Neural cell (in vitro differentiated cells): Measurements from ENCODE around the gene AFF2.

ENCODE experiments used
- EP300 ChIP-seq: fragments of 450-650 bp; conservative IDR thresholded peaks from 2 replicates; pipeline ENCODE4 v1.6.1; 2014; ENCODE audit warnings: antibody characterized with exemption, mild to moderate bottlenecking, moderate library complexity; ENCODE audit not compliant: poor library complexity, severe bottlenecking
- EZH2 ChIP-seq: fragments of 200-600, 300-800 bp; shearing (Covaris generic), sonication (generic); IDR thresholded peaks from 2 replicates; pipeline ENCODE4 v1.6.1; 2014; ENCODE audit warnings: antibody characterized with exemption, low read length, borderline replicate concordance, mild to moderate bottlenecking; ENCODE audit not compliant: insufficient read depth, poor library complexity, severe bottlenecking
- MXI1 ChIP-seq: fragments of 450-650 bp; conservative IDR thresholded peaks from 2 replicates; pipeline ENCODE4 v1.6.1; 2014; ENCODE audit warnings: antibody characterized with exemption, mild to moderate bottlenecking; ENCODE audit not compliant: poor library complexity, severe bottlenecking
- POLR2AphosphoS5 ChIP-seq: IDR thresholded peaks from 2 replicates; pipeline ENCODE4 v1.6.1; 2012
- RAD21 ChIP-seq: fragments of 450-650 bp; conservative IDR thresholded peaks from 2 replicates; pipeline ENCODE4 v1.6.1; 2014; ENCODE audit warnings: antibody characterized with exemption, mild to moderate bottlenecking, moderate library complexity
- SMC3 ChIP-seq: fragments of 450-650 bp; conservative IDR thresholded peaks from 2 replicates; pipeline ENCODE4 v1.6.1; 2014; ENCODE audit warnings: antibody characterized with exemption, mild to moderate bottlenecking, moderate library complexity; ENCODE audit not compliant: poor library complexity
- TAF1 ChIP-seq: IDR thresholded peaks from 2 replicates; pipeline ENCODE4 v1.6.1; 2012; ENCODE audit warnings: low read depth
- TF ChIP-seq, protein P1 (sequence below): fragments of 450-650 bp; IDR thresholded peaks from 2 replicates; pipeline ENCODE4 v1.5.1; 2014; ENCODE audit warnings: antibody characterized with exemption, mild to moderate bottlenecking, moderate library complexity; ENCODE audit not compliant: poor library complexity, severe bottlenecking
- TF ChIP-seq, protein P2 (sequence below): IDR thresholded peaks from 2 replicates; pipeline ENCODE4 v1.6.1; 2012; ENCODE audit warnings: borderline replicate concordance

DNA sequence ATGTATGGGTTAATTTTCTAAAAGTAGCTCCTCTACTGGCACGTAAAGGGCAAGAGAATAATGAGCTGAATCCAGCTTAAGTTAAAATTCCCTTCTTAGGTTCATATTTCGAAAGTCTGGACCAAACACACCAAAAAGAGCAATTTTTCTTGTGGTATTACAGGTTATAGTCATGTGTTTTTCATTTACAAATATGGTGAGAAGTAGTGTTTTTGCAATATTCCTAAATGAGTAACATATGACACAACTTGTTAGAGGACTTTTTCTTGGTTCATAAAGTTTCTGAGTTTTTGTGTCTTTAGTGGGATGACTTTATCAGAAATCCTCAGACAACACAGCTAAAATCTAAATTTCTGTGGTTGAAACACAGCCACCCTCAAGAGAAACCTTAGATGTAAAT is 172.1 kb downstream of the AFF2 start:
- TF ChIP-seq, protein P1, sequence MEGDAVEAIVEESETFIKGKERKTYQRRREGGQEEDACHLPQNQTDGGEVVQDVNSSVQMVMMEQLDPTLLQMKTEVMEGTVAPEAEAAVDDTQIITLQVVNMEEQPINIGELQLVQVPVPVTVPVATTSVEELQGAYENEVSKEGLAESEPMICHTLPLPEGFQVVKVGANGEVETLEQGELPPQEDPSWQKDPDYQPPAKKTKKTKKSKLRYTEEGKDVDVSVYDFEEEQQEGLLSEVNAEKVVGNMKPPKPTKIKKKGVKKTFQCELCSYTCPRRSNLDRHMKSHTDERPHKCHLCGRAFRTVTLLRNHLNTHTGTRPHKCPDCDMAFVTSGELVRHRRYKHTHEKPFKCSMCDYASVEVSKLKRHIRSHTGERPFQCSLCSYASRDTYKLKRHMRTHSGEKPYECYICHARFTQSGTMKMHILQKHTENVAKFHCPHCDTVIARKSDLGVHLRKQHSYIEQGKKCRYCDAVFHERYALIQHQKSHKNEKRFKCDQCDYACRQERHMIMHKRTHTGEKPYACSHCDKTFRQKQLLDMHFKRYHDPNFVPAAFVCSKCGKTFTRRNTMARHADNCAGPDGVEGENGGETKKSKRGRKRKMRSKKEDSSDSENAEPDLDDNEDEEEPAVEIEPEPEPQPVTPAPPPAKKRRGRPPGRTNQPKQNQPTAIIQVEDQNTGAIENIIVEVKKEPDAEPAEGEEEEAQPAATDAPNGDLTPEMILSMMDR = no peak
- no peak for TF ChIP-seq MXI1
- no peak for TF ChIP-seq RAD21
- TF ChIP-seq TAF1 = no peak
- no peak for TF ChIP-seq EP300
- no peak for TF ChIP-seq POLR2AphosphoS5
- TF ChIP-seq EZH2 = no peak
- TF ChIP-seq SMC3 = no peak
- TF ChIP-seq, protein P2, sequence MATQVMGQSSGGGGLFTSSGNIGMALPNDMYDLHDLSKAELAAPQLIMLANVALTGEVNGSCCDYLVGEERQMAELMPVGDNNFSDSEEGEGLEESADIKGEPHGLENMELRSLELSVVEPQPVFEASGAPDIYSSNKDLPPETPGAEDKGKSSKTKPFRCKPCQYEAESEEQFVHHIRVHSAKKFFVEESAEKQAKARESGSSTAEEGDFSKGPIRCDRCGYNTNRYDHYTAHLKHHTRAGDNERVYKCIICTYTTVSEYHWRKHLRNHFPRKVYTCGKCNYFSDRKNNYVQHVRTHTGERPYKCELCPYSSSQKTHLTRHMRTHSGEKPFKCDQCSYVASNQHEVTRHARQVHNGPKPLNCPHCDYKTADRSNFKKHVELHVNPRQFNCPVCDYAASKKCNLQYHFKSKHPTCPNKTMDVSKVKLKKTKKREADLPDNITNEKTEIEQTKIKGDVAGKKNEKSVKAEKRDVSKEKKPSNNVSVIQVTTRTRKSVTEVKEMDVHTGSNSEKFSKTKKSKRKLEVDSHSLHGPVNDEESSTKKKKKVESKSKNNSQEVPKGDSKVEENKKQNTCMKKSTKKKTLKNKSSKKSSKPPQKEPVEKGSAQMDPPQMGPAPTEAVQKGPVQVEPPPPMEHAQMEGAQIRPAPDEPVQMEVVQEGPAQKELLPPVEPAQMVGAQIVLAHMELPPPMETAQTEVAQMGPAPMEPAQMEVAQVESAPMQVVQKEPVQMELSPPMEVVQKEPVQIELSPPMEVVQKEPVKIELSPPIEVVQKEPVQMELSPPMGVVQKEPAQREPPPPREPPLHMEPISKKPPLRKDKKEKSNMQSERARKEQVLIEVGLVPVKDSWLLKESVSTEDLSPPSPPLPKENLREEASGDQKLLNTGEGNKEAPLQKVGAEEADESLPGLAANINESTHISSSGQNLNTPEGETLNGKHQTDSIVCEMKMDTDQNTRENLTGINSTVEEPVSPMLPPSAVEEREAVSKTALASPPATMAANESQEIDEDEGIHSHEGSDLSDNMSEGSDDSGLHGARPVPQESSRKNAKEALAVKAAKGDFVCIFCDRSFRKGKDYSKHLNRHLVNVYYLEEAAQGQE = no peak
